ENCODE data around the gene YPEL3. TPM values are rescaled to one million over a fixed set of nuclear protein-coding genes. Genes with fewer than 3 reads are reported as not detected.

The YPEL3 gene
- total and polyA plus RNA-seq, 2 of the 8 experiments (the other 6 are each of a cell fraction or from before 2014, with no cell fraction given): 40.3 to 53.3 TPM

GRCh38 chr16:30068750-30069610, 27.0 kb downstream of the YPEL3 start (continued):
- TF ChIP-seq CHD7 (IDR thresholded peaks at IDR 0.05; ENCODE audit: insufficient replicate concordance, low read length): no peak
- TF ChIP-seq CTCF (IDR thresholded peaks at IDR 0.05; ENCODE audit: control extremely low read depth in 1 of 3, insufficient read depth in 1 of 3, low read depth in 1 of 3, low read length in 3 of 3): peak; percentile 34 to 64 (median 40)
- 0 out of 3 replicates have a peak, but pooled peaks of 1 of the 2 experiments have one; percentile 32 for TF ChIP-seq POLR2A (IDR thresholded peaks at IDR 0.05; ENCODE audit: control extremely low read depth in 1 of 2, low read depth in 2 of 2, low read length in 2 of 2)
- no peak for TF ChIP-seq PHF8 (conservative IDR thresholded peaks at IDR 0.05; ENCODE audit: low read depth, low read length)
- no peak for TF ChIP-seq TAF1 (IDR thresholded peaks at IDR 0.05; ENCODE audit: low read depth, low read length)
- TF ChIP-seq SP1 (IDR thresholded peaks at IDR 0.05; ENCODE audit: low read depth, low read length): peak; percentile 51; the same call in 1 of the 2 replicates
